HepG2 (cell line): ENCODE measurements around the gene CBLC. TPM values are rescaled to one million over a fixed set of nuclear protein-coding genes. Genes with fewer than 3 reads are reported as not detected.
A peak's percentile ranks its signal among the peaks of the same experiment; 100 is the strongest.

Experiments
- AKAP8 ChIP-seq: sonication (generic); formaldehyde crosslinking; IDR thresholded peaks from 2 replicates; pipeline ENCODE4 v1.5.1; 2020; ENCODE audit warnings: mild to moderate bottlenecking, missing genetic modification reagents
- ARID4A ChIP-seq: sonication (generic); formaldehyde crosslinking; IDR thresholded peaks from 2 replicates; pipeline ENCODE4 v1.5.0; 2020; ENCODE audit warnings: mild to moderate bottlenecking, missing genetic modification reagents, borderline replicate concordance
- ATAD3A ChIP-seq: sonication (generic); formaldehyde crosslinking; IDR thresholded peaks from 2 replicates; pipeline ENCODE4 v1.4.0; 2020; ENCODE audit warnings: missing genetic modification reagents
- CCDC6 ChIP-seq: sonication (generic); formaldehyde crosslinking; IDR thresholded peaks from 2 replicates; pipeline ENCODE4 v1.8.1; 2022; ENCODE audit warnings: mild to moderate bottlenecking, missing genetic modification reagents, moderate library complexity
- IKZF1 ChIP-seq: fragments of 450-650 bp; IDR thresholded peaks from 2 replicates; pipeline ENCODE4 v1.7.1; 2016
- JUN ChIP-seq: sonication (generic); formaldehyde crosslinking; IDR thresholded peaks from 2 replicates; pipeline ENCODE4 v1.4.0; 2020; ENCODE audit warnings: mild to moderate bottlenecking, missing genetic modification reagents
- KMT2A ChIP-seq: sonication (generic); formaldehyde crosslinking; IDR thresholded peaks from 2 replicates; pipeline ENCODE4 v1.4.0; 2020; ENCODE audit warnings: missing genetic modification reagents
- NFRKB ChIP-seq: fragments of 450-650 bp; IDR thresholded peaks from 2 replicates; pipeline ENCODE4 v1.6.1; 2017
- PAF1 ChIP-seq: IDR thresholded peaks from 2 replicates; pipeline ENCODE4 v1.6.1; 2016; ENCODE audit warnings: missing genetic modification reagents, missing compliant biosample characterization
- PRPF4 ChIP-seq: fragments of 200-400 bp; formaldehyde crosslinking; IDR thresholded peaks from 2 replicates; pipeline ENCODE4 v1.6.1; 2016; ENCODE audit warnings: low read length, low read depth; ENCODE audit not compliant: poor library complexity, severe bottlenecking
- TRIM24 ChIP-seq: sonication (generic); formaldehyde crosslinking; IDR thresholded peaks from 2 replicates; pipeline ENCODE4 v1.8.0; 2022; ENCODE audit warnings: mild to moderate bottlenecking, missing genetic modification reagents
- YY1 ChIP-seq: IDR thresholded peaks from 2 replicates; pipeline ENCODE4 v1.6.1; 2011; ENCODE audit warnings: low read length, low read depth, moderate library complexity, mild to moderate bottlenecking; ENCODE audit not compliant: insufficient read depth, insufficient replicate concordance
- ZBTB49 ChIP-seq: sonication (generic); formaldehyde crosslinking; IDR thresholded peaks from 2 replicates; pipeline ENCODE4 v1.4.0; 2020; ENCODE audit warnings: missing genetic modification reagents, borderline replicate concordance
- ZNF3 ChIP-seq: IDR thresholded peaks from 2 replicates; pipeline ENCODE4 v1.7.0; 2017; ENCODE audit warnings: inconsistent platforms
- ZNF567 ChIP-seq: sonication (generic); formaldehyde crosslinking; IDR thresholded peaks from 2 replicates; pipeline ENCODE4 v1.8.1; 2023; ENCODE audit warnings: mild to moderate bottlenecking, missing genetic modification reagents, borderline replicate concordance
- ZNF605 ChIP-seq: sonication (generic); formaldehyde crosslinking; IDR thresholded peaks from 2 replicates; pipeline ENCODE4 v1.8.0; 2022; ENCODE audit warnings: mild to moderate bottlenecking, missing genetic modification reagents
- ZNF878 ChIP-seq: sonication (generic); formaldehyde crosslinking; IDR thresholded peaks from 2 replicates; pipeline ENCODE4 v1.8.1; 2023; ENCODE audit warnings: mild to moderate bottlenecking, missing genetic modification reagents, moderate library complexity
- ZSCAN22 ChIP-seq: sonication (generic); formaldehyde crosslinking; IDR thresholded peaks from 2 replicates; pipeline ENCODE4 v1.4.0; 2020; ENCODE audit warnings: mild to moderate bottlenecking, missing genetic modification reagents
- polyA plus RNA-seq, 8 experiments: library from polyadenylated mRNA; depleted of rRNA in 3 of 8; stranded (reverse) in 7 of 8; unstranded in 1 of 8; fragments of >200 nt; fragmentation: Illumina TruSeq in 4 of 8; extraction: Trizol in 4 of 8; gene quantifications; 2 replicates each; pipeline versions ENCODE4 v1.2.1 to v1.2.3, GENCODE V29; 2011 to 2016; ENCODE audit warnings: low read depth in 4 of 8, missing spikeins in 1 of 8, mixed read lengths in 1 of 8; ENCODE audit not compliant: insufficient read depth in 1 of 8
- total RNA-seq, 5 experiments: library from RNA; depleted of rRNA; stranded (reverse); fragments of >200 nt; fragmentation: Illumina TruSeq; extraction: Trizol; gene quantifications; 2 replicates each; pipeline ENCODE4 v1.2.3, GENCODE V29; 2016; ENCODE audit warnings: low read depth in 1 of 5
- TF ChIP-seq, protein P1 (sequence below): sonication (generic); formaldehyde crosslinking; IDR thresholded peaks from 2 replicates; pipeline ENCODE4 v1.9.0; 2021; ENCODE audit warnings: missing genetic modification reagents, borderline replicate concordance

The CBLC gene
- total and polyA plus RNA-seq, 2 of the 13 experiments (the other 11 are each of a cell fraction or from before 2014, with no cell fraction given), result 1.8 to 2.6 TPM

- no peak for TF ChIP-seq PRPF4
- TF ChIP-seq, protein P1, sequence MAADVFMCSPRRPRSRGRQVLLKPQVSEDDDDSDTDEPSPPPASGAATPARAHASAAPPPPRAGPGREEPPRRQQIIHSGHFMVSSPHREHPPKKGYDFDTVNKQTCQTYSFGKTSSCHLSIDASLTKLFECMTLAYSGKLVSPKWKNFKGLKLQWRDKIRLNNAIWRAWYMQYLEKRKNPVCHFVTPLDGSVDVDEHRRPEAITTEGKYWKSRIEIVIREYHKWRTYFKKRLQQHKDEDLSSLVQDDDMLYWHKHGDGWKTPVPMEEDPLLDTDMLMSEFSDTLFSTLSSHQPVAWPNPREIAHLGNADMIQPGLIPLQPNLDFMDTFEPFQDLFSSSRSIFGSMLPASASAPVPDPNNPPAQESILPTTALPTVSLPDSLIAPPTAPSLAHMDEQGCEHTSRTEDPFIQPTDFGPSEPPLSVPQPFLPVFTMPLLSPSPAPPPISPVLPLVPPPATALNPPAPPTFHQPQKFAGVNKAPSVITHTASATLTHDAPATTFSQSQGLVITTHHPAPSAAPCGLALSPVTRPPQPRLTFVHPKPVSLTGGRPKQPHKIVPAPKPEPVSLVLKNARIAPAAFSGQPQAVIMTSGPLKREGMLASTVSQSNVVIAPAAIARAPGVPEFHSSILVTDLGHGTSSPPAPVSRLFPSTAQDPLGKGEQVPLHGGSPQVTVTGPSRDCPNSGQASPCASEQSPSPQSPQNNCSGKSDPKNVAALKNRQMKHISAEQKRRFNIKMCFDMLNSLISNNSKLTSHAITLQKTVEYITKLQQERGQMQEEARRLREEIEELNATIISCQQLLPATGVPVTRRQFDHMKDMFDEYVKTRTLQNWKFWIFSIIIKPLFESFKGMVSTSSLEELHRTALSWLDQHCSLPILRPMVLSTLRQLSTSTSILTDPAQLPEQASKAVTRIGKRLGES (CRISPR knock-in tag), result no peak
- no peak for TF ChIP-seq NFRKB
- no peak for TF ChIP-seq PAF1 (CRISPR knock-in tag)
- no peak for TF ChIP-seq ATAD3A (CRISPR knock-in tag)
- peak; percentile 46; the same call in 1 of the 2 replicates for TF ChIP-seq AKAP8
- no peak for TF ChIP-seq IKZF1
- no peak for TF ChIP-seq ZBTB49 (CRISPR knock-in tag)
- TF ChIP-seq ARID4A (CRISPR knock-in tag), result peak; percentile 65; the same call in 1 of the 2 replicates
- no peak for TF ChIP-seq CCDC6
- TF ChIP-seq ZNF3, result no peak
- TF ChIP-seq YY1, result peak; percentile 52
- peak; percentile 27; the same call in 1 of the 2 replicates for TF ChIP-seq ZSCAN22
- TF ChIP-seq KMT2A (CRISPR knock-in tag), result 0 out of 2 replicates have a peak, but pooled peaks have one; percentile 40
- no peak for TF ChIP-seq TRIM24 (CRISPR knock-in tag)
- TF ChIP-seq JUN, result no peak
- no peak for TF ChIP-seq ZNF605 (CRISPR knock-in tag)
- no peak; the same call in 1 of the 2 replicates for TF ChIP-seq ZNF567 (CRISPR knock-in tag)
- TF ChIP-seq ZNF878 (CRISPR knock-in tag), result no peak
Measured at GRCh38 chr19:44808463-44809371, 31.0 kb downstream of the CBLC start, which contains the start of gene BCAM (continued).
